Stimulated activated CD8-positive, alpha-beta memory T cell treated with anti-CD3 and anti-CD28 coated beads, Interleukin-15, amount 100 ng/mL, for 1 hour (primary cell): Measurements from ENCODE around the gene PHLDB2.
"Not testable (repeated sequence)": the region's sequence is repeated elsewhere in the genome, so short reads cannot be mapped to it uniquely, and the experiment has no call there.

Experiments
- DNase-seq: peaks from one replicate; pipeline ENCODE4 v3.0.0-alpha.2; 2020; ENCODE audit warnings: low read depth

The PHLDB2 gene

DNA sequence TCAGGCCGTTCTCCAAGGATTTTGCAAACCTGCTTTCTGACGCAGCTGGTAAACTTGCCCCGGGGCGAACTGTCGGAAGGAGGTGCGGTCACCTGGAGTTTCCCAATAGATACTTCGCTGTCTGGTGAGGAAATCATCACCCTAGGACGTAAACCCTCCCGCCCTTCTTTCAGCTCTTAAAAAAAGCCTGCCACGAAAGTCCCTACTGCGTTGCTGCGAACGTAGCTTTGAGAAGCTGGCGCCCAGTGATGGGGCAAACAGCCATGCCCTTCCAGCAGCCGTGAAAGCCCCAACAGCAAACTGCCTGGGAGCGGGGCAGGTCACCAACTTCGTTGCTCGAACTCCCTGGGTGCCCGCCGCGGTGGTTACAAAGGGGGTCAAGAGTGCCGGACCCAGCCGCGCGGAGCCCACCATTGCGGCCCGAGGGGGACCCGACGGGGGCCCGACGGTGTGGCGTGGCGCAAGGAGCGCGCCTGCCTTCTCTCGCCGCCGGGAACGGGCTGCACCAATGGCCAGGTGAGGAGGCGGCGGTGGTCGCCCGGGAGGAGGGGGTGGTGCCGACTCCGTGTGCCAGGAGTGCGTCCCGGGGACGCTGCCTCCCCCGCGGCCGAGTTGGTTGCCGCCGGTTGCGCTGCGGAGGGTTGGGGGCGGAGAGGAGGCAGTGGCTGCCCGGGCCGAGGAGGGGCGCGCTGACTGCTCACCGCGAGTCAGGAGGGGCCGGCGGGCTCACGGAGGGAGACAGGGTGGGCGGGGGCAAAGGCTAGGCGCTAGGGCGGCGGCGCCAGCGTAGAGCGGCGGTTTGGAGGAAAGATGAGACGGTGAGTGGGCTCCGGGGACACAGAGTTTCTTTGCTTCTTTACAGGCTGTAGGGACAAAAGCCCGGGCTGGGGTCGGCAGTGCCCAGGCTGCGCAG, at the start of gene PHLDB2:
Gene PHLDB2, plus strand, starts transcription at position 205 of the 913 bp plus-strand sequence. CDS start 24,813 bp downstream, outside the sequence.
- DNase-seq = peak; percentile 10

DNA sequence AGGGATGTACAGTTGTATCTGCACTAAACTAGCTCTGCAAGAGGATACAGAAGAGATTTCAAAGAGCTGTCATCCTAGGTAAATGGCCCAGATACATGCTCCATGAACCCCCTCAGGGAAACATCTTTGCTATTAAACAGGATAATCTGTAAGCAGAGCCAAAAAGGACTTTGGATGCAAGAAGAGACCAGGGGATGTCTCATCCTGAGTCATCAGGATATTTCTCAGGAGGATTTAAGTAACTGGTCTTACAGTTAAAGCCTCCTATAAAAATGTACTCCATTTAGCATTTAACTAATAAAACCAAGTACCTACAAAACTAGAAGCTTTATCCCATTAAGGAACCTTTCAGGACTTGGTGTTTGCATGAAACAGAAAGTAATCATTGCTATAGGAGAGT, 48.2 kb upstream of the PHLDB2 start:
- DNase-seq = no peak

DNA sequence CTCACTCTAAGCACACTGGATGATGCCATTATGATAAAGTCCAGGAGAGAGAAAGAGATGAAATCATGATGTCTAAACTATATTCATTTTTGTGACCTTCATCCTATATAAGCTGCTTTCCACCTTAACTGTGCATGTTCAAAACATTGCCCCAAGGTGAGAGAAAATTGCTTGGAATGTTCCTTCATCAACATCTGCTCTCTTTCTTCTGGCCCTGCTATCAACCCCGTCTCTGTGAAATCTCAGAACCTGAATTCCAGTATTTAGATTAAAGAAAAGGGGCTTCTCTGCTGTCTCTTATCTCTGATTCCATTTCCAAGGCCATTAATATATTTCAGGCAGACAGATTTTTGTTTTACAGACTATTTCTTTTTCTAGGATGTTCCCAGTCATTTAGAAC, 47.3 kb upstream of the PHLDB2 start:
- DNase-seq = no peak

DNA sequence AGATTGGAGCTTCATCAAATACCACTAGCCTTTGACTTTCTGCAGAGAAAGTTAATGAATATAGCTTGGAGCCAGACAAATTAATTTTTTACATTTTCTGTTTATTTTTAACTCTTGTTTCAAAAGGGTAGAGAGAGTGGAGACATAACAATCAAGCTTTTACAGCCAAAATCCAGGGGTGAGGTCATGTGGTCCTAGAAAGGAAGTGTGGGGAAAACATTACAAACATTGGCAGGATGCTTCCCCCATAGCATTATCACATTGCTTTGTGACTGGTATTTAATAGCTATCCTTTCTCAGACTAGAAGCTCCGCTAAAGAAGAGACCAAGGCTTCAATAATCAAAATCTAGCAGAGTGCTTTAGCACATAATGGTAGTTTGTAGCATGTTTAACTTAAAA, 46.4 kb upstream of the PHLDB2 start:
- no peak for DNase-seq

GRCh38 chr3:111813441-111813840, 45.6 kb upstream of the PHLDB2 start:
- DNase-seq = no peak

DNA sequence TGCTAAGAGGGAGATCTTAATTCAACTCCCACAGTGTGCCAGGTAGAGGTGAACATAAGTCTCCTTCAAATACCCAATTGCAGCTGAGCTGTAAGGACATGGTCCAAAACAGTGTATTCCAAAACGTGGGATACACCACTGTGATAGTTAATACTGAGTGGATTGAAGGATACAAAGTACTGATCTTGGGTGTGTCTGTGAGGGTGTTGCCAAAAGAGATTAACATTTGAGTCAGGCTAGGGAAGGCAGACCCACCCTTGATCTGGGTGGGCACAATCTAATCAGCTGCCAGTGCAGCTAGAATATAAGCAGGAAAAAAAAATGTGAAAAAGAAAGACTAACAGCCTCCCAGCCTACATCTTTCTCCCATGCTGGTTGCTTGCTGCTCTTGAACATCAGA, 45.1 kb upstream of the PHLDB2 start:
- DNase-seq = no peak

DNA sequence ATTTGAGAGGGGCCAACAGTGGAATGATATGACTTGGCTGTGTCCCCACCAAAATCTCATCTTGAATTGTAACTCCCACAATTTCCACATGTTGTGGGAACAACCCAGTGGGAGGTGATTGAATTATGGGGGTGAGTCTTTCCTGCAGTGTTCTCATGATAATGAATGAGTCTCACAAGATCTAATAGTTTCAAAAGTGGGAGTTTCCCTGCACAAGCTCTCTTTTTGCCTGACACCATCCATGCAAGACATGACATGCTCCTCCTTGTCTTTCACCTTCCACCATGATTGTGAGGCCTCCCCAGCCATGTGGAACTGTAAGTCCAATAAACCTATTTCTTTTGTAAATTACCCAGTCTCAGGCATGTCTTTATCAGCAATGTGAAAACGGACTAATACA, 42.3 kb upstream of the PHLDB2 start:
- not testable (repeated sequence) for DNase-seq

- DNase-seq = no peak
Observed at GRCh38 chr3:111819927-111820326, 39.1 kb upstream of the PHLDB2 start.

DNA sequence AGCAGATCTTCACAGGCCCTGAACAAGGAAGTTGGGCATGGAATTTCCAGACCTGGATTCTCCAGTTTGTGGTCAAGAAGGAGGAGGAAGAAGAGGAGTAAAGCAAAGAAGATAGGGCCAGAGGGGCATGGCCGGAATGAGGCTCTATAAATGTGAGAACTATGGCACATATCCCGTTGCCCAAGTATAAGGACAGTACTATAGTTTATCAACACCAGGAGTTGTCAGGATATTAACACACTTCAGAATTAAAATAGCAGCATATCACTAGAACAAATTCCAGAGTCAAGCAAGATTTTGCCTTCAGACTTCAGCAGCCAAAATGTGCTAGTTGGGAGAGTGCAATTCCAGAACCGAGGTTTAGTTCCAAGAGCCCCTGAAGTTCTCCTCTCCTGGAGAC, 38.4 kb upstream of the PHLDB2 start:
- DNase-seq = no peak

DNA sequence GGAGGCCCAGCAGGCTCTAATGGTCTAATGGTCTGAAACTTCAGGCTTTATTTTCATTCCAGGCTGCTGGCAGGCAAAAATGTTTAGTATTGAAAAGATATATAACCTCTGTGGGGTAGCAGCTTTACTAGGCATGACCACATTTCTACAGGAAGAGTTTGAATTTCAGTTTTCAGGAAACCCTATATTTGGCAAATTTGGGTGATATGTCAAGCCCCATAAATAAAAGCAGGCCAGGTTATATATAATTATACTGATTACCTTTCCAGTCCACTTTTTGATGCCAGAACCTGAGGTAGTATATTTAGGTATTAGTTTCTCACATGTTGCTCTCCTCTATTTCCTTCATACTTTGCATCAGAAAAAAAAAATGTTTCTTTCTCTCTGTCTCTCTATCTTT, 37.2 kb upstream of the PHLDB2 start:
- DNase-seq = no peak

DNA sequence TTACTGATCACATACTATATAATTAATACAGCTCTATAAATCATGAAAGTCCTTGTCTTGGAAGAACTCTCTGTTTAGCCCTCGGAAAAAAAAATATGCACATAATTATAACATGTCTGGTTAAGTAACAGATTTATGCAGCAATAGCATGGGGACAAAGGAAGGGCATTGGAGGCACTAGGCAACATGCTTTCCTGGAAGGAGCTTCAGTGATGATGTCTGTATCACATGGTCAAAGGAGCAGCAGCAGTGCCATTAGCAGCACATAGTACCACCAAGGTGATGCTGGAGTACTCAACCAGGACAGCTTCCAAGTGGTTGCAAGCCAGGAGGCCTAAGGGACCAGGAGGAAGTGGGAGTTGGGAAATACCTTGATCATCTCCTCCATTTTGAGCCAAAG, 36.3 kb upstream of the PHLDB2 start:
- DNase-seq = no peak

- no peak for DNase-seq
Observed at GRCh38 chr3:111823341-111823855, 35.7 kb upstream of the PHLDB2 start.

DNA sequence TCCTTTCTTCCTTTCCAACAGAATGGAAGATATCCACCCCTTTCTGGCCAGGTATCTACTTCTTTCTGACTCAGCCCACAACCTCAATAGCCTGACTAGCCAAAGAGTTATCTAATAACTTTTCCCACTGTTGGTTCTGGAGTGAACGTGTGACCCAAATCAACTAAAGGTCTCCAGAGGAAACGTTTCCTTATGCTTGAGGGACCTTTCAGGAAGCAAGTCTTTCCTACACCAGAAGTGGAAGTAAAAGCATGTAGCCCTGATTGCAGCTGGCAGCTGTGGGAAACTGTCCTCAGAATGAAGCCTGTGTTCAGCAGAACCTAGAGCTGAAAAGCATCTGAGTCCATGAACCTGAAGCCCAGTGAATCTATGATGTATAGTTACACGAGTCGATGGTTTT, 34.7 kb upstream of the PHLDB2 start:
- DNase-seq = no peak

- no peak for DNase-seq
Observed at GRCh38 chr3:111827871-111828270, 31.2 kb upstream of the PHLDB2 start.

- no peak for DNase-seq
Observed at GRCh38 chr3:111828530-111828929, 30.5 kb upstream of the PHLDB2 start.

- no peak for DNase-seq
Observed at GRCh38 chr3:111829023-111829422, 30.0 kb upstream of the PHLDB2 start.

DNA sequence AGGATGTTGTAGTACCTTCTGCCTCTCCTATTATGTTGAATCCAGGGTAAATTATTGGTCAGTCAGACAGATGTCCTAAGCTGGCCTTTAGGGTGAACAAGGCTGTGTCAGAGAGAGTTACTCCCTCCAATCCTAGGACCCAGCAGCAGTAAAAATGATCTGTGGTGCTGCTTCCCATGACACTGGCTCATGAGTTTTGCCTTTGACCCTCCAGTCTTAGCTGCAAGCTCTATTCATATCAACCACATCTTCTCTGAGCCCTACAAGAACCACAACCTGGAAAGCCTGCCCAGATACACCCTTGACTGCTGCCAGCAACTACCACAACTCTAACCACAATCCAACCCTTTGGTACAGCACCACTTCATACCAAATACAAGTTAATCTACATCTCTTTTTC, 27.2 kb upstream of the PHLDB2 start:
- DNase-seq = no peak

GRCh38 chr3:111837112-111837511, 22.0 kb upstream of the PHLDB2 start:
- no peak for DNase-seq

- no peak for DNase-seq
Observed at GRCh38 chr3:111838133-111838532, 20.9 kb upstream of the PHLDB2 start.

DNA sequence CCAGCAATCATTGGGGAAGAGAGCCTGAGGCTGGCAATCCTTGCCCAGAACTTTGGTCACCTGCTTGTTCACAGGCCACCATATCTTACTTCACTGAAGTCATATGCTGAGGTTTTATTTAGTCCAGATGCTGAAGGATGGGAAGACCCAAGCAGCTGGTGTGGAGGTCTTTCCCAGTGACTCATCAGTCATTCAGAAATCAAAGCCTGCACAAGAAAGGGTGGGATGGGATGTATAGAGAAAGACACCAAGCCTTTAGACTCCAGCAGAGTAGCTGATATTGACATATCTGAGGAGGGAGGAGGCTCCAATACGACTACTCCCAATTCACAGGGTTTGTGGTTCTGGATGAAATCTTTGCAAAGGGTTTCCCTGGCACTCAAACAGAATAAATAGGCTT, 13.0 kb upstream of the PHLDB2 start:
- DNase-seq = no peak

- no peak for DNase-seq
Observed at GRCh38 chr3:111846717-111847116, 12.3 kb upstream of the PHLDB2 start.

DNA sequence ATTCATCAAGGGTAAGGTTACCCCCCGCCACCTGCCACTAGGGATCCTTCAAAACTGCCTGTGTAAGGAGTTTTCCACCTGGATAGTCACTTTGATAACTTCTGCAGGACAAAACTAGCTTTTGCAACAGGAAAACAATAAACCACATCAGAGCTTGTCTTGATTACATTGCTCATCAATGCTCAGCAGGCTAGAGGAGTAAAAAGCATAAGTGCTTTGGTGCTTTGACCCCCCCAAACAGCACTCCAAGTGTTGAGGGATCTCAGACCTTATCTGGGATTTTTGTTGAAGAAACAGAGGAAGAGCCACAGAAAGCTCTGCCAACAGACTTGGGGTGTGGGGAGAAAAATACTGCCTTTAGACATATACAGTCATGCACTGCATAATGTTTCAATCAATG, 10.8 kb upstream of the PHLDB2 start:
- DNase-seq = no peak

- no peak for DNase-seq
Observed at GRCh38 chr3:111848778-111849177, 10.3 kb upstream of the PHLDB2 start.

DNA sequence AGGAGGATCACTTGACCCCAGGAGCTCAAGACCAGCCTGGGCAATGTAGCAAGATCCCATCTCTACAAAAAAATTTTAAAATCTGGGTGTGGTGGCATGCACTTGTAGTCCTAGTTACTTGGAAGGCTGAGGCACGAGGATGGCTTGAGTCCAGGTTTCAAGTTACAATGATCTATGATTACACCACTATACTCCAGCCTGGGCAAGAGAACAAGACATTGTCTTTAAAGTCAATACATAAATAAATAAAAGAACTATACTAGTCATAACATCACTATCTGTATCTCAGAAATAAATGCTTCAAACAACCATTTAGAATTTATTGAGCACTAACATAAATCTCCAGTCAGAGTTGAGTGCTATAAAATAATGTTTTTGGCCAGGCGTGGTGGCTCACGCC, 8.5 kb upstream of the PHLDB2 start:
- no peak for DNase-seq
